T-helper 1 cell treated with Interleukin-12 subunit alpha and Interleukin-12 subunit beta and Interleukin-4 antibody, amounts not matched to agents 30 ng/mL and 1 ng/mL, for 36 hours (primary cell): Measurements from ENCODE around the gene ABCD3. TPM values are rescaled to one million over a fixed set of nuclear protein-coding genes. Genes with fewer than 3 reads are reported as not detected.
"Not testable (repeated sequence)": the region's sequence is repeated elsewhere in the genome, so short reads cannot be mapped to it uniquely, and the experiment has no call there.

Source experiments
- intact Hi-C: fragments of 100-400 bp; cut with micrococcal nuclease; formaldehyde crosslinking; loops from one replicate; pipeline ENCODE4 v1.15.1; 2024
- total RNA-seq: library from RNA; stranded (reverse); gene quantifications from 2 replicates; pipeline ENCODE4 v1.2.3, GENCODE V29; 2022

The ABCD3 gene
- 23.4 and 23.6 TPM in 2 replicates for total RNA-seq

DNA sequence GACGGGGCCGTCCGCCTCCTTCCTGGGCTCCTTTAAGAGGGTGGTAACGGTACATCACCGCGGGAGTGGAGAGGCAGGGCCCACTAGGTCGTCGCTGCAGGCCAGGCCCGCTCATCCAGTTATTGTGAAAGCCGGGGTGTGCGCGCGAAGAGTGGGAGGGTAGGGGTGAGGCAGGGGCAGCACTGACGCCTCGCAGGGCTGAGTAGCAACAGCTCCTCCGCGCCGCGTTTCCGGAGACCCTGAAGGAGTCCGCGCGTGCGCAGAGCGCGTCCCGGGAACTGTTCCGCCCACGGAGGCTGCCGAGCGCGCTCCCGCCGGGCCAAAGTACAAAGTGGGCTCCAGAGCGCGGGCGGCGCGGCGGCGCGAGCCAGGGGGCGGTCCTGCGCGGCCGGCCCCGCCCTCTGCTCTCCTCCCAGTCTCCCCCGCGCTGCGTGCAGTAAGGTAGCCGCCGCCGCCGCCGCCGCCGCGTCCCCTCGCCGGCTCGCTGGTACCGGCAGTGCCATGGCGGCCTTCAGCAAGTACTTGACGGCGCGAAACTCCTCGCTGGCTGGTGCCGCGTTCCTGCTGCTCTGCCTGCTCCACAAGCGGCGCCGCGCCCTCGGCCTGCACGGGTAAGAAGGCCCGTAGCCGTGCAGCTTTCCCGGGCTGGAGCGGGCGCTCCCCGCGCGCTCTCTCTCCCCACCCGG is at the start of gene ABCD3:
ABCD3 (plus strand) TSS at position 412 of the 686 bp plus-strand sequence; CDS start at position 502, 90 bp downstream.
- intact Hi-C loops = loop anchor here (1.0 to 5.0 kb wide), 13 partner anchors 33 to 1237 kb away; partner anchors contain the start of genes ALG14, ARHGAP29, CCDC18 and DNTTIP2

DNA sequence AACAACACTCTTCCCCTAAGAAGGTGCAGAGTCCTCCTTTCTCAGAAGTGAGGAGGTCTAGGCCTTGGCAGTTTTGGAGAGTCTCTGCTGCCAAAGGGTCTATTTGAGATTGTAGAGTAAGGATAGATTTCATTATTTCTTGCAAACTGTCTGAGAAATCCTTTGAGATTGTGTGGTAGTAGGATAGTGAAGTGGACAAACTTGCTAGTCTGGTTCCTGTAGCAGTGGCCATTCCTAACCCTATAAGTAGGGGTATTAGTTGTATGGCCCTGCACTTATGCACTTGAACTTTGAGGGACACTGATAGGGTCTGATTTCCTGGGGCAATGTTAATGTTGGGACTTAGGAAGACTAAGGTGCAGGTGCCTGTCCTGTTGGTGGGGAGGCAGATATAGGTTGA is 45.4 kb upstream of the ABCD3 start:
- intact Hi-C loops = not testable (repeated sequence)

GRCh38 chr1:94373311-94373710 is 44.9 kb upstream of the ABCD3 start:
- intact Hi-C loops = not testable (repeated sequence)

GRCh38 chr1:94375666-94376065 is 42.5 kb upstream of the ABCD3 start:
- intact Hi-C loops = not testable (repeated sequence)

DNA sequence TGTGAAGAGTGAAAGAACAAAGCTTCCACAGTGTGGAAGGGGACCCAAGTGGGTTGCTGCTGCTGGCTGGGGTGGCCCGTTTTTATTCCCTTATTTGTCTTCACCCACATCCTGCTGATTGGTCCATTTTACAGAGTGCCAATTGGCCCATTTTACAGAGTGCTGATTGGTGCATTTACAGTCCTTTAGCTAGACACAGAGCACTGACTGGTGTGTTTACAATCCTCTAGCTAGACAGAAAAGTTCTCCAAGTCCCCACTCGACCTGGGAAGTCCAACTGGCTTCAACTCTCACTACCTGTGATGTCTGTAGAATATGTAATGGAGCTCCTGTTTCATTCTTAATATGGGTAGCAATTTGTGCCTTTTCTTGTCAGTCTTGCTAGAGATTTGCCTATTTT is 39.7 kb upstream of the ABCD3 start:
- intact Hi-C loops = not testable (repeated sequence)

- intact Hi-C loops = no loop called here
Measured at GRCh38 chr1:94379615-94380014, 38.6 kb upstream of the ABCD3 start.

DNA sequence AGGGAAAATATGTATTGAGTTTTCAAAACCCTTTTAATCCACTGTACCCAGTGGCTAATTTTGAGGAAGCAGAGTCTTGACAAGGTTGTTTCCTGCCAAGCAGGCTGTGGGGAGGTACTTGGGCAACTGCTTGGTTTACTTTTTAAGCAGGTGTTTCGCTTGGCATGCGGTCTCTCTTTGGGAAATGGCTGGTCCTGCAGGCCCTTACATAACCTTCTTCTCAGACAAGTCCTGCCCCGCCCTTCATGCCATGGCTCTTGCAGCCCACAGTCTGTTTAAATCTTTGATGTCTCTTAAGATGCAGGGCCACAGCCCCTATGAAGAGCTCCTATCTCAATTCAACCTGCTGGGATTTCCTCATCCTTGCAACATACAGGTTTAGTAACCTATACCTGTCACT is 36.0 kb upstream of the ABCD3 start:
- intact Hi-C loops = no loop called here

- intact Hi-C loops = loop anchor here (2.0 kb wide), 1 partner anchor 35 kb away; the partner anchor contains the start of gene ABCD3
Measured at GRCh38 chr1:94383966-94384408, 34.2 kb upstream of the ABCD3 start.

DNA sequence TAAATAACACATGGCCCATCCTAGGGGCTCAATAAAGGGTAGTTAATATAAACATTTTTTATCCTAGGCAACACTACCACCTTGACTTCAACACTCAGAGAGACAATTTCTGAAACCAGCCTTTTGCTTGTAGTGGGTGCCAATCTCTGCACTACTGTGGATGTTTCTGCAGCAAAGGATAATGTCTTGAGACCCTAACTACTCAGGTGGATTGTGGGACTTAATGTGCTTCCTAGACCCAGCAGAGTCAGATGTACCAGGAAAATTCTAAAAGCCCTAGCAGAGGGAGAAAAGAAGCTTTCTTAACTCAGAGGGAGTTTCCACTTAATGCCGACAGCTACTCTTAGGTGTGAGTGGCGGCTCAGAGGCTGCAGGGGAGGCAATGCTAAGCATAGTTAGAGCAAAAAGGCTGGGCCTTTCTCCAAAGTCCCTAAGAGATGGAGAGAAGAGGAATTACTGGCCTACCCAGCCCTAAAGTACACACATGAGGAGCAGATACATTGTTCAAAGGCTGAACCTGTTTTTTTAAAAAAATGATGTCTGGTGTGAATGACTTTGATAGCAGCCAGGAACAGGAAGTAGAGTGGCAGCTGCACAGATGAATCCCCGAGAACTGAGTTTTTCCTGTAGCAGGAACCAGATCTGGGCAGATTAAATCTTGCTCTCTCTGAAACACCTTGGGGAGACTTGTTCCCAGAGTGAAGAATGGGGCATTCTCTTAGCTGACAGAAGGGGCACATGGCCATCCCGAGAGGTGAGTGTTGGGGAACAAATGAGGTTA is 33.5 kb upstream of the ABCD3 start:
- intact Hi-C loops = loop anchor here (2.0 kb wide), 1 partner anchor 34 kb away; the partner anchor contains the start of gene ABCD3

DNA sequence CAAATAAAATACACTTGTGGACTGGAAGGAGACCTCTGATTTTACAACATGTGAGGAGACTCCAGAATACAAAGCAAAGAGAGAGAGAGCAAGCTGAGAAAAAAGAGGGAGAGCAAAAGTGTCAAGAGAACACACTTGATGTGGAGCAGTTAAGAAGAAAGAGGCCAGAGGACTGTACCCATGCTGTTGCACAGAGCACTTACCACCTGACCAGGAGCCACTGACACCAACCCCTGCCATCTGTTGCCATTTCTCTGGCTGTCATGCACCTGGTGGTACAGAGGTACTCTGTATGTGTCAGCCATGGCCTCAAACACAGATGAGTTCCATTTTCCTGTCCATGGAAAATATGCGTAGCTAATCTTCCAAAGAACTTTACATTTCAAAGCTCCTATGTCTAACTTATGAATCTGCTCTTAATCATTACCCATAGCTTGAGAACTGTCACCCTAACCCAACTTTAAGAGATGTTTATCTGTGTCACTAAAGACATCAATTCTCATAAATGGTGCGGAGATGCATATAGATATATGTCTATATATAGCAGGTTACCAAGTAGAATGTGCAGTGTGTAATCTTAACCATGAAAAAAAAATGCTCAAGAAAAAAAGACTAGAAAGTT is 32.8 kb upstream of the ABCD3 start:
- intact Hi-C loops = loop anchor here (2.0 kb wide), 1 partner anchor 33 kb away; the partner anchor contains the start of gene ABCD3

- intact Hi-C loops = no loop called here
Measured at GRCh38 chr1:94389298-94389697, 28.9 kb upstream of the ABCD3 start.

GRCh38 chr1:94394247-94394646 is 23.9 kb upstream of the ABCD3 start:
- intact Hi-C loops = no loop called here

DNA sequence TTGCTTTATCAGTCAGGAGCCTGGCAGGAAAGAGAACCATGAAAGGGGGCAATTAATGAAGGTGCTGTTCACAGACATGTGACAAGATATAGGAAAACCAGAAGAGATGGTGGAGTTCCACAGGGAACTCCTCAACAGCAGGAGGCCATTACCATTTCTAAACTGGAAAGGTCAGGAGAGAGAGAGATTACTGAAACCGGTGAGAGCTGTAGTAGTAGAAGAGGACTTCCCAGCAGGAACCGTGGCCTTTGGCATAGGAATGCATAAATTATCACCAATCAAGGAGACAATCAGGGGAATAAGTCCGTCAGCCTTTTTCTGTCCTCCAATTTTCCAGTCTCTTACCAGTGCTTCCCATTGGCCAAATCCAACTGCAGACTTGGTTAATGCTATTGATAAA is 23.0 kb upstream of the ABCD3 start:
- intact Hi-C loops = no loop called here

DNA sequence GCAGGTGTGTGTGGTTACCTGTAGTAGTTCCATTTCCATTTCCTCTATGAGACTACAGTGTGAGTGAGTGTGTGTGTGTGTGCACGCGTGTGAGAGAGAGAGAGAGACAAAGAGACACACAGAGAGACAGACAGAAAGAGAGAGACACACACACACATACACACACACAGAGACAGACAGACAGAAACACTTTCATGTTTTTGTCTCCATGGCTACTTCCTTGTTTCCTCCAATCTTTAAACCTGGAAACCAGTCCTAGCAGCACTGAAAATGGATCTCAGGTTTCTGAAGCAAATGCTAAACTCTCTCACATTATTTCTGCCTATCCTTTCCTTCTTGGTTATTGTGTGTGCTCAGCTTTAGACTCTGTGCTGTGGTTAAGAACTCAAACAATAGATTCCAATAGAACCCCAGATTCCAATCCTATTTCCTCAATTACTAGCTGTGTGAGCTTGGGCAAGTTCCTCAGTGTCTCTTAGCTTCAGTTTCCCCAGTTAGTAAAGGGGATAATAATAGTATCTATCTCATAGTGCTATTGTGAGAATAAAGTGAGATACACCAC is 22.4 kb upstream of the ABCD3 start:
- intact Hi-C loops = no loop called here

GRCh38 chr1:94396356-94397010 is 21.7 kb upstream of the ABCD3 start:
- intact Hi-C loops = no loop called here

DNA sequence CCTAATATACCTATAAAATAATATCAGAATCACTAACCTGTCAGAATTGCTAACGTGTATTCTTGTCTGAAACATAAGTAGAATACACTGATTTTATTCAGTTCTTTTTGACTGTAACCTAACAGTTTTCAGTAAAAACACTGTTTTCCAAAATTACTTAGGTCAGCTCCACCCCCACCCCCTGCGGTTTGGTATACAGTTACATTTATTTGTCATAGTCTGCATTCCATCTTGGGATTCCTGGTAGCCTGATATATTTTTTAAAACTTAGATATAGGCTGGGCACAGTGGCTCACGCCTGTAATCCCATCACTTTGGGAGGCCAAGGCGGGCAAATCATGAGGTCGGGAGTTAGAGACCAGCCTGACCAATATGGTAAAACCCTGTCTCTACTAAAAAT is 19.8 kb upstream of the ABCD3 start:
- intact Hi-C loops = no loop called here

- intact Hi-C loops = no loop called here
Measured at GRCh38 chr1:94399453-94399852, 18.7 kb upstream of the ABCD3 start.

DNA sequence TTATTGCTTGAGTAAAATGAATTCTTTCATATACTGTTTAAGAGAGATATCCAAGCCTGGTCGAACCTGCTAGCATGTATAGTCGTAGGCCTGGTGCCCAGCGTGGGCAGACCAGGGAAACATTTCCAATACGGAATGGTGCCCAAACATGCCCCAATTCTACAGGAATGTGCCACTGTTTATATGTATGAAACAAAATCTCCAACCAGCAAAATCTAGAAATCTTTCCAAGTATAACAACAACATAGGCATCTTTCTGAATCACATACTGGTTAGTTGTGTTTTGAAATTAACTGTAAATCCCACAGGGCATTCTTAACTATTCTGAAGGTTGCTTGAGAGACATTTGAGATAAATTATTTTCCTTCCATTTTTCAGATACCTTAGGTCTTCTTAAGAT is 17.0 kb upstream of the ABCD3 start:
- intact Hi-C loops = no loop called here

GRCh38 chr1:94406446-94406845 is 11.7 kb upstream of the ABCD3 start:
- intact Hi-C loops = no loop called here

- intact Hi-C loops = no loop called here
Measured at GRCh38 chr1:94408104-94408830, 9.9 kb upstream of the ABCD3 start.
